ENCODE results near the gene MTA1. TPM values are rescaled to one million over a fixed set of nuclear protein-coding genes. Genes with fewer than 3 reads are reported as not detected.

MTA1 gene
- polyA plus RNA-seq, 1 of the 3 experiments (the other 2 are of a cell fraction): 96.3 TPM

DNA sequence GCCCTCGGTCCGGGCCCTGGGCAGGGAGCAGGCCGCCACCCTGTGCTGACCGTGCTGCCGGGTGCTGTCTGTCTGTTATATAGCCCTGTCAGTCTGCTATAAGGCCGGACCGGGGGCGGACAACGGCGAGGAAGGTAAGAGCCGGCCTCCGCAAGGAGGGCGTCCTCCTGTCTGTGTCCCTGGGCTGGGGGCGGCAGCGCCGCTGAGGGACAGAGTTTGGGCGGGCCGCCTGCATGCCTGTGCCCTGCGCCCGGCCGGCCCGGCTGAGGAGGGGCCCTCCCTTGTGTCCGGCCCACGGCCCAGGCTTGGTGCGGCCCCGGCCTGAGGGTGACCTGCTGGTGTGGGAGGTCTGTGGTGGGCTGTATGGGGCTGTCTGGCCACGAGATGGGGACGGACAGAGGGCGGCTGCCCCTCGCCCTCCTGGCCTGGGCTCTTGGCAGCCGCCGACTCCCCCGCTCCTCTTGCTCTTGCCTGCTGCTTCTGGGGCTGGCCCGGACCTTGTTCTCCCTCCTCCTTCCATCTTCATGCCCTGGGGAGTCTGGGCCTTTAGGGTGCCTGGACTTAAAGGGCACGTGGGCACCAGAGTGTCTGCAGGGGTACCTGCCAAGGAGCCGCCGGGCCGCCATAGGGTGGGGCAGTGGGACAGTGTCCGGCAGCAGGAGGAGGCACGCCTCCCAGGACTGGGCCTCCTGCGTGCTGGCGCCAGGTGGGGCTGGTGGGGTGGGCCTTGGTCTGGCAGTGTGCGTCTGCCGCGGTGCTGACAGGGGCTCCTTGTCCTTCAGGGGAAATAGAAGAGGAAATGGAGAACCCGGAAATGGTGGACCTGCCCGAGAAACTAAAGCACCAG lies 29.9 kb downstream of the MTA1 start:
- no peak for TF ChIP-seq TCF12 (IDR thresholded peaks at IDR 0.05)
- no peak for TF ChIP-seq MXI1 (IDR thresholded peaks at IDR 0.05; ENCODE audit: low read depth, low read length)
- TF ChIP-seq MEF2A (IDR thresholded peaks at IDR 0.05; ENCODE audit: borderline replicate concordance, low read depth): no peak
- TF ChIP-seq CHD2 (IDR thresholded peaks at IDR 0.05; ENCODE audit: low read length, partially characterized antibody): no peak
- TF ChIP-seq NFIC (IDR thresholded peaks at IDR 0.05; ENCODE audit: borderline replicate concordance): no peak
- TF ChIP-seq NRF1 (IDR thresholded peaks at IDR 0.05; ENCODE audit: low read depth, low read length): no peak
- TF ChIP-seq, protein P1, sequence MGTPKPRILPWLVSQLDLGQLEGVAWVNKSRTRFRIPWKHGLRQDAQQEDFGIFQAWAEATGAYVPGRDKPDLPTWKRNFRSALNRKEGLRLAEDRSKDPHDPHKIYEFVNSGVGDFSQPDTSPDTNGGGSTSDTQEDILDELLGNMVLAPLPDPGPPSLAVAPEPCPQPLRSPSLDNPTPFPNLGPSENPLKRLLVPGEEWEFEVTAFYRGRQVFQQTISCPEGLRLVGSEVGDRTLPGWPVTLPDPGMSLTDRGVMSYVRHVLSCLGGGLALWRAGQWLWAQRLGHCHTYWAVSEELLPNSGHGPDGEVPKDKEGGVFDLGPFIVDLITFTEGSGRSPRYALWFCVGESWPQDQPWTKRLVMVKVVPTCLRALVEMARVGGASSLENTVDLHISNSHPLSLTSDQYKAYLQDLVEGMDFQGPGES (IDR thresholded peaks at IDR 0.05; ENCODE audit: low read depth, low read length): no peak
- no peak for TF ChIP-seq RFX5 (IDR thresholded peaks at IDR 0.05; ENCODE audit: low read length)
- TF ChIP-seq FOXM1 (IDR thresholded peaks at IDR 0.05; ENCODE audit: low read depth): no peak
- TF ChIP-seq, protein P2, sequence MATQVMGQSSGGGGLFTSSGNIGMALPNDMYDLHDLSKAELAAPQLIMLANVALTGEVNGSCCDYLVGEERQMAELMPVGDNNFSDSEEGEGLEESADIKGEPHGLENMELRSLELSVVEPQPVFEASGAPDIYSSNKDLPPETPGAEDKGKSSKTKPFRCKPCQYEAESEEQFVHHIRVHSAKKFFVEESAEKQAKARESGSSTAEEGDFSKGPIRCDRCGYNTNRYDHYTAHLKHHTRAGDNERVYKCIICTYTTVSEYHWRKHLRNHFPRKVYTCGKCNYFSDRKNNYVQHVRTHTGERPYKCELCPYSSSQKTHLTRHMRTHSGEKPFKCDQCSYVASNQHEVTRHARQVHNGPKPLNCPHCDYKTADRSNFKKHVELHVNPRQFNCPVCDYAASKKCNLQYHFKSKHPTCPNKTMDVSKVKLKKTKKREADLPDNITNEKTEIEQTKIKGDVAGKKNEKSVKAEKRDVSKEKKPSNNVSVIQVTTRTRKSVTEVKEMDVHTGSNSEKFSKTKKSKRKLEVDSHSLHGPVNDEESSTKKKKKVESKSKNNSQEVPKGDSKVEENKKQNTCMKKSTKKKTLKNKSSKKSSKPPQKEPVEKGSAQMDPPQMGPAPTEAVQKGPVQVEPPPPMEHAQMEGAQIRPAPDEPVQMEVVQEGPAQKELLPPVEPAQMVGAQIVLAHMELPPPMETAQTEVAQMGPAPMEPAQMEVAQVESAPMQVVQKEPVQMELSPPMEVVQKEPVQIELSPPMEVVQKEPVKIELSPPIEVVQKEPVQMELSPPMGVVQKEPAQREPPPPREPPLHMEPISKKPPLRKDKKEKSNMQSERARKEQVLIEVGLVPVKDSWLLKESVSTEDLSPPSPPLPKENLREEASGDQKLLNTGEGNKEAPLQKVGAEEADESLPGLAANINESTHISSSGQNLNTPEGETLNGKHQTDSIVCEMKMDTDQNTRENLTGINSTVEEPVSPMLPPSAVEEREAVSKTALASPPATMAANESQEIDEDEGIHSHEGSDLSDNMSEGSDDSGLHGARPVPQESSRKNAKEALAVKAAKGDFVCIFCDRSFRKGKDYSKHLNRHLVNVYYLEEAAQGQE (IDR thresholded peaks at IDR 0.05; ENCODE audit: low read depth, low read length): no peak
- no peak for TF ChIP-seq JUND (IDR thresholded peaks at IDR 0.05)
- TF ChIP-seq GATA2 (CRISPR knock-in tag; IDR thresholded peaks at IDR 0.05): no peak
- no peak for TF ChIP-seq GABPA (IDR thresholded peaks at IDR 0.05; ENCODE audit: low read depth)
- no peak overlapping the region for H2AFZ ChIP-seq (ENCODE audit: low read depth)
- H3K27me3 ChIP-seq (ENCODE audit: insufficient read depth): no peaks in the 10 kb centered on the region
- H3K36me3 ChIP-seq (replicated peaks in 1 of 2; ENCODE audit: control insufficient read depth in 1 of 2, insufficient read depth in 2 of 2, low read length in 1 of 2): peaks cover 11 to 58% of the 10 kb centered on the region in 2 experiments
- POLR2A ChIA-PET: no interaction called here
- H3K27ac ChIP-seq (ENCODE audit: low read depth in 2 of 2, low read length in 1 of 2): no peak overlapping the region; a peak in 1 of 4 replicates
- no peak overlapping the region for H3K9ac ChIP-seq
- no peaks in the 10 kb centered on the region for H3K9me3 ChIP-seq
- no peaks in the 10 kb centered on the region for H3F3A ChIP-seq (replicated peaks; ENCODE audit: insufficient read depth)
- H3K4me1 ChIP-seq (ENCODE audit: control insufficient read depth in 1 of 2, insufficient read depth in 2 of 2, low read depth in 1 of 2, low read length in 1 of 2): peaks cover 0 to 23% of the 10 kb centered on the region in 2 experiments; a peak in 1 of 4 replicates
- DNase-seq: no peak
- WGBS (ENCODE audit: low lambda C conversion rate): 98% methylated on average over 22 of the region's 47 CpGs
- no peaks in the 10 kb centered on the region for H3K9me2 ChIP-seq
- CTCF ChIA-PET: interaction anchor here (4.5 to 5.8 kb wide), 4 partner anchors 21 to 79 kb away, joined by 19 to 35 read pairs (median 26); partner anchors contain the start of gene TEDC1
- no peak overlapping the region for H3K4me3 ChIP-seq (ENCODE audit: low read depth in 2 of 2, low read length in 1 of 2)
- no peak overlapping the region for H3K4me2 ChIP-seq
- H4K20me1 ChIP-seq (ENCODE audit: insufficient read depth): peaks cover 19% of the 10 kb centered on the region
- peaks cover 32% of the 10 kb centered on the region; the same call in 1 of the 2 replicates for H3K79me2 ChIP-seq (ENCODE audit: insufficient read depth)
